Neural cell (in vitro differentiated cells): ENCODE measurements around the gene GSTO2. TPM values are rescaled to one million over a fixed set of nuclear protein-coding genes. Genes with fewer than 3 reads are reported as not detected.

ENCODE experiments used
- H2AFZ ChIP-seq: fragments of 200-600, 300-800 bp; sonication (generic), shearing (Covaris generic); 2 replicates; pipeline ENCODE4 v1.6.0; 2014; ENCODE audit warnings: low read depth, mild to moderate bottlenecking, antibody characterized with exemption, low read length, moderate library complexity
- H3F3A ChIP-seq: fragments of 200-600 bp; shearing (Covaris generic); 2 replicates; pipeline ENCODE4 v1.6.1; 2016; ENCODE audit warnings: mild to moderate bottlenecking, moderate library complexity, mixed read lengths, antibody characterized with exemption, low read length; ENCODE audit not compliant: insufficient read depth, poor library complexity, severe bottlenecking
- H3K27ac ChIP-seq: fragments of 200-600, 300-800 bp; sonication (generic), shearing (Covaris generic); 2 replicates; pipeline ENCODE4 v1.5.1; 2014; ENCODE audit warnings: mild to moderate bottlenecking, low read length, moderate library complexity
- H3K27me3 ChIP-seq: fragments of 300-800, 200-600 bp; sonication (generic), shearing (Covaris generic); 2 replicates; pipeline ENCODE4 v1.6.0; 2014; ENCODE audit warnings: mild to moderate bottlenecking, low read depth, low read length, moderate library complexity; ENCODE audit not compliant: insufficient read depth
- H3K36me3 ChIP-seq: fragments of 300-800, 200-600 bp; sonication (generic), shearing (Covaris generic); 2 replicates; pipeline ENCODE4 v1.5.1; 2014; ENCODE audit warnings: mild to moderate bottlenecking, antibody characterized with exemption, low read length, moderate library complexity; ENCODE audit not compliant: insufficient read depth
- H3K4me2 ChIP-seq: fragments of 300-800, 200-600 bp; sonication (generic), shearing (Covaris generic); 2 replicates; pipeline ENCODE4 v1.6.0; 2014; ENCODE audit warnings: mild to moderate bottlenecking, low read length
- H3K4me3 ChIP-seq: fragments of 300-800, 200-600 bp; sonication (generic), shearing (Covaris generic); 2 replicates; pipeline ENCODE4 v1.5.1; 2014; ENCODE audit warnings: mild to moderate bottlenecking, low read length, moderate library complexity
- H3K79me2 ChIP-seq: fragments of 200-600 bp; shearing (Covaris generic); replicated peaks from 2 replicates; pipeline ENCODE4 v1.6.0; 2014; ENCODE audit warnings: mild to moderate bottlenecking, low read length, moderate library complexity; ENCODE audit not compliant: insufficient read depth
- H3K9ac ChIP-seq: fragments of 300-800, 200-600 bp; sonication (generic), shearing (Covaris generic); 2 replicates; pipeline ENCODE4 v1.6.1; 2016; ENCODE audit warnings: mild to moderate bottlenecking, low read length, mixed read lengths
- H3K9me2 ChIP-seq: fragments of 200-600 bp; shearing (Covaris generic); 2 replicates; pipeline ENCODE4 v1.6.1; 2016; ENCODE audit warnings: mild to moderate bottlenecking, low read length, mixed read lengths; ENCODE audit not compliant: insufficient read depth
- H3K9me3 ChIP-seq: fragments of 200-600, 300-800 bp; sonication (generic), shearing (Covaris generic); 2 replicates; pipeline ENCODE4 v1.6.1; 2016; ENCODE audit warnings: mild to moderate bottlenecking, mixed run types, low read length, moderate library complexity, mixed read lengths
- H4K20me1 ChIP-seq: fragments of 200-600 bp; shearing (Covaris generic); 2 replicates; pipeline ENCODE4 v1.6.1; 2016; ENCODE audit warnings: mild to moderate bottlenecking, mixed run types; ENCODE audit not compliant: insufficient read depth
- CTCF ChIP-seq: fragments of 450-650 bp; IDR thresholded peaks from 2 replicates; pipeline ENCODE4 v1.5.1; 2014; ENCODE audit warnings: antibody characterized with exemption, mild to moderate bottlenecking, moderate library complexity; ENCODE audit not compliant: poor library complexity, severe bottlenecking
- EP300 ChIP-seq: fragments of 450-650 bp; conservative IDR thresholded peaks from 2 replicates; pipeline ENCODE4 v1.6.1; 2014; ENCODE audit warnings: antibody characterized with exemption, mild to moderate bottlenecking, moderate library complexity; ENCODE audit not compliant: poor library complexity, severe bottlenecking
- EZH2 ChIP-seq: fragments of 200-600, 300-800 bp; shearing (Covaris generic), sonication (generic); IDR thresholded peaks from 2 replicates; pipeline ENCODE4 v1.6.1; 2014; ENCODE audit warnings: antibody characterized with exemption, low read length, borderline replicate concordance, mild to moderate bottlenecking; ENCODE audit not compliant: insufficient read depth, poor library complexity, severe bottlenecking
- MXI1 ChIP-seq: fragments of 450-650 bp; conservative IDR thresholded peaks from 2 replicates; pipeline ENCODE4 v1.6.1; 2014; ENCODE audit warnings: antibody characterized with exemption, mild to moderate bottlenecking; ENCODE audit not compliant: poor library complexity, severe bottlenecking
- POLR2AphosphoS5 ChIP-seq: IDR thresholded peaks from 2 replicates; pipeline ENCODE4 v1.6.1; 2012
- REST ChIP-seq: IDR thresholded peaks from 2 replicates; pipeline ENCODE4 v1.6.1; 2012; ENCODE audit warnings: borderline replicate concordance
- TAF1 ChIP-seq: IDR thresholded peaks from 2 replicates; pipeline ENCODE4 v1.6.1; 2012; ENCODE audit warnings: low read depth
- polyA plus RNA-seq: library from polyadenylated mRNA; depleted of rRNA; stranded (reverse); fragments of >200 nt; gene quantifications from 2 replicates; pipeline ENCODE4 v1.2.3, GENCODE V29; 2014

The GSTO2 gene
- polyA plus RNA-seq, 1 donor from 2014 or later = 0.53 TPM

- TF ChIP-seq REST (no peak), EZH2 (no peak), CTCF (no peak), TAF1 (no peak), EP300 (no peak)
These were observed 7.2 kb downstream of the GSTO2 start for GRCh38 chr10:104276192-104276591.

GRCh38 chr10:104277785-104278184 lies 8.8 kb downstream of the GSTO2 start:
- Histone ChIP-seq H3K9me3 (no peaks in the 10 kb centered on the region), H3F3A (no peaks in the 10 kb centered on the region), H3K4me3 (no peak overlapping the region), H4K20me1 (no peaks in the 10 kb centered on the region), H3K36me3 (no peaks in the 10 kb centered on the region), H2AFZ (no peak overlapping the region), H3K9ac (no peak overlapping the region), H3K27me3 (peaks cover 14% of the 10 kb centered on the region), H3K4me2 (no peak overlapping the region), H3K27ac (no peak overlapping the region), H3K9me2 (no peaks in the 10 kb centered on the region), H3K79me2 (no peaks in the 10 kb centered on the region)
- TF ChIP-seq REST (no peak), EZH2 (no peak), MXI1 (no peak), POLR2AphosphoS5 (no peak), CTCF (no peak), TAF1 (no peak), EP300 (no peak)

More at GRCh38 chr10:104276192-104276591, 7.2 kb downstream of the GSTO2 start:
- H3K36me3 ChIP-seq = no peaks in the 10 kb centered on the region
- H3K27me3 ChIP-seq = peaks cover 14% of the 10 kb centered on the region
- no peak overlapping the region for H2AFZ ChIP-seq
- no peak overlapping the region for H3K4me3 ChIP-seq
- H3K79me2 ChIP-seq = no peaks in the 10 kb centered on the region
- no peaks in the 10 kb centered on the region for H4K20me1 ChIP-seq
- no peaks in the 10 kb centered on the region for H3F3A ChIP-seq
- no peaks in the 10 kb centered on the region for H3K9me3 ChIP-seq
- H3K9me2 ChIP-seq = no peaks in the 10 kb centered on the region
- no peak overlapping the region for H3K9ac ChIP-seq
- H3K27ac ChIP-seq = no peak overlapping the region
- H3K4me2 ChIP-seq = no peak overlapping the region
